Stomach (tissue), 4 donors: ENCODE results near the gene THAP3.
A peak's percentile ranks its signal among the peaks of the same experiment; 100 is the strongest.

ENCODE experiments used
- CTCF ChIP-seq, 7 experiments: fragments of 450-650 bp in 4 of 7; fragments of 200-600 bp in 3 of 7; sonication (generic) in 3 of 7; IDR thresholded peaks; one replicate each; pipeline ENCODE4 v1.5.1; 2016 to 2019; ENCODE audit warnings: antibody characterized with exemption in 7 of 7, control low read depth in 2 of 7, mild to moderate bottlenecking in 1 of 7
- EP300 ChIP-seq: sonication (generic); formaldehyde crosslinking; IDR thresholded peaks from one replicate; pipeline ENCODE4 v1.6.1; 2017; ENCODE audit warnings: antibody characterized with exemption
- POLR2A ChIP-seq, 4 donors: fragments of 450-650 bp; IDR thresholded peaks; one replicate each; pipeline ENCODE4 v1.6.1; 2016; ENCODE audit warnings: antibody characterized with exemption in 4 of 4, control low read depth in 2 of 4, mild to moderate bottlenecking in 1 of 4, moderate library complexity in 1 of 4
- POLR2AphosphoS5 ChIP-seq, 3 donors: sonication (generic); formaldehyde crosslinking; IDR thresholded peaks; one replicate each; pipeline ENCODE4 v1.6.1; 2016; ENCODE audit warnings: antibody characterized with exemption in 3 of 3

- TF ChIP-seq POLR2A (IDR thresholded peaks at IDR 0.05) (peak in 1 of 4 donors; percentile 18), CTCF (IDR thresholded peaks at IDR 0.05) (no peak), EP300 (no peak), POLR2AphosphoS5 (IDR thresholded peaks at IDR 0.05) (peak in 2 of 3 donors; percentile 31 to 38)
Observed at GRCh38 chr1:6603238-6603914, 21.3 kb upstream of the THAP3 start.
